Femur (tissue), 1 donor: ENCODE data around the gene CLCN1.
"Not testable (repeated sequence)": the region's sequence is repeated elsewhere in the genome, so short reads cannot be mapped to it uniquely, and the experiment has no call there.

Experiments
- DNase-seq: peaks from one replicate; pipeline ENCODE4 v3.0.0-alpha.2; 2017

Gene CLCN1

GRCh38 chr7:143388051-143388450, 72.1 kb downstream of the CLCN1 start:
- DNase-seq: no peak

DNA sequence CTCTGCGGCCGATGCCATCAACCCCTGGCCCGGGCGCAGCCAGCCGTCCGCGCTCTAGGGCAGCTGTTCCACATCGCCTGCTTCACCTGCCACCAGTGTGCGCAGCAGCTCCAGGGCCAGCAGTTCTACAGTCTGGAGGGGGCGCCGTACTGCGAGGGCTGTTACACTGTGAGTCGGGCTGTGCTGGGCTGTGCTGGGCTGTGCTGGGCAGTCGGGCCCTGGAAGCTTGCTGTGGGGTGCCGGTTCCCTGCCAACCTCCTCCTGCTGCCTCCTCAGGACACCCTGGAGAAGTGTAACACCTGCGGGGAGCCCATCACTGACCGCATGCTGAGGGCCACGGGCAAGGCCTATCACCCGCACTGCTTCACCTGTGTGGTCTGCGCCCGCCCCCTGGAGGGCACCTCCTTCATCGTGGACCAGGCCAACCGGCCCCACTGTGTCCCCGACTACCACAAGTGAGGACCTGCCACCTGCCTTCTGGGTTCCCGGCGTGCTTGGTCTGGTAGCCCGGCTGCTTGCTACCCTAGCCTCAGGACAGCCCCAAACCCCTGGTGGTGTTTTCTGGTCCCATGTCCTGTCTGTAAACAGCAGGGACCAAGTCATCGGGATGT, 72.7 kb downstream of the CLCN1 start:
- DNase-seq: no peak

DNA sequence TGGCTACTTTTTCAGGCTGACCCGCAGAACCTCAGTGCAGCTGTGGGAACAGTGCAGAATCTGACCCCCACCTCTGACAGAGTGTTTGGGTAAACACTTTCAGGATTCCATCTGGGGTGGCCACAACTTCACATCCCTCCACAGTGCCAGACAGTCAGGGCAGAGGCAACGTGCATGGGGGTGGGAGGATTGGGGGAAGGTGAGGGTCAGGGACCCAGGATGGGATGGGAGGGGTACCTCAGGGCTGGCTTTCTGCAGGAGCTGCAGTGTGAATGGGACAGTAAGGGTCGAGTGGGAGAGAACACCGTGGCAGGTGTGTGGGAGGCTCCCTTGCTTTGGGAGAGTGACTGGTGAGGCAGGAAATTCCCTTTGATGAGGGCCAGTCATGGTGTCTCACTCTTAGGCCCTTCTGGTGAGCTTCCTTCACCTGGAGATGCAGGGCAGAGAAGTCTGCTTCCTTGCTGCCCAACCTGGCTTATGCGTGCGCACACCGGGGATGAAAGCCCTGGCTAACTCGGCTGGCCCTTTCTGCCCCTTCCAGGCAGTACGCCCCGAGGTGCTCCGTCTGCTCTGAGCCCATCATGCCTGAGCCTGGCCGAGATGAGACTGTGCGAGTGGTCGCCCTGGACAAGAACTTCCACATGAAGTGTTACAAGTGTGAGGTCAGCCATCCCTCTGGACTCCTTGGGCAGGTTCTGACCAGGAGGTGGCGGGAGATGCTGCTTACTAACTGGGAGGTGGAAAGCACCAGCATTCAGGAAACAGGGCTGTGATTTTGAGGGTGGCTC, 73.6 kb downstream of the CLCN1 start:
- no peak for DNase-seq

DNA sequence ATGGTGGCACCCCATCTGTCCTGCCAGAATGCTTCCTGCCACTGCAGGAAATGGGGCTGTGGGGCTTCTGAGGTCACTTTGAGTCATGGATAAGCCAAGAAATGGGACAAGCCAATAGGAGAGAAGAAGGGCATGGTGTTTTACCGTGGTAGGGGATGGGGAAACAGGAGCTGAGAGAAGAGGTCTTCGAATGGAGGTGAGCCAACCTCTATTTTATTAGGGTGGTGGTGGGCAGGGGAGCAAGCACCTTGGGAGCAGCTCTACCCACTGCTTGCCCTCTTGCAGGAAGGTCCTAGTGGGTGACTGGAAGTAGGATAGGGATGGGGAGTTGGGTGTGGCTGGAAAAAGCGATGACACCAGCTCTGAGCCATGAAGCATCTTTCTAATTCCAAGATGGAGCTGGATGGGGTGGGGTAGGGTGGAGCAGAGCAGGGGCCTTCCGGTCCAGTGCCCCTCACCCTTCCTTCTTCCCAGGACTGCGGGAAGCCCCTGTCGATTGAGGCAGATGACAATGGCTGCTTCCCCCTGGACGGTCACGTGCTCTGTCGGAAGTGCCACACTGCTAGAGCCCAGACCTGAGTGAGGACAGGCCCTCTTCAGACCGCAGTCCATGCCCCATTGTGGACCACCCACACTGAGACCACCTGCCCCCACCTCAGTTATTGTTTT, 74.3 kb downstream of the CLCN1 start:
- no peak for DNase-seq

DNA sequence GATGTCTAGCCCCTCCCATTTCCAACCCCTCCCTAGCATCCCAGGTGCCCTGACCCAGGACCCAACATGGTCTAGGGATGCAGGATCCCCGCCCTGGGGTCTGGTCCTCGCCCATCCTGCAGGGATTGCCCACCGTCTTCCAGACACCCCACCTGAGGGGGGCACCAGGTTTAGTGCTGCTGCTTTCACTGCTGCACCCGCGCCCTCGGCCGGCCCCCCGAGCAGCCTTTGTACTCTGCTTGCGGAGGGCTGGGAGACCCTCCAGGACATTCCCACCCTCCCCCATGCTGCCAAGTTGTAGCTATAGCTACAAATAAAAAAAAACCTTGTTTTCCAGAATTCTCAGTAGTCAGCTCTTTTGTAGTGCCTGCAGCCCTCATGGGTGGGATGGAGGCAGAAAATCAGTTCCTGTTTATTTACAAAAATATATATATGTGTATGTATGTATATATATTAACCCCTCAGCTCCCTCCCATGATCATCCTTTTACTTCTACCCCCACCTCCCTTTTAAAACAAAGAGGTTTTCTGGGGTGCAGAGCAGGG, 74.9 kb downstream of the CLCN1 start:
- no peak for DNase-seq

DNA sequence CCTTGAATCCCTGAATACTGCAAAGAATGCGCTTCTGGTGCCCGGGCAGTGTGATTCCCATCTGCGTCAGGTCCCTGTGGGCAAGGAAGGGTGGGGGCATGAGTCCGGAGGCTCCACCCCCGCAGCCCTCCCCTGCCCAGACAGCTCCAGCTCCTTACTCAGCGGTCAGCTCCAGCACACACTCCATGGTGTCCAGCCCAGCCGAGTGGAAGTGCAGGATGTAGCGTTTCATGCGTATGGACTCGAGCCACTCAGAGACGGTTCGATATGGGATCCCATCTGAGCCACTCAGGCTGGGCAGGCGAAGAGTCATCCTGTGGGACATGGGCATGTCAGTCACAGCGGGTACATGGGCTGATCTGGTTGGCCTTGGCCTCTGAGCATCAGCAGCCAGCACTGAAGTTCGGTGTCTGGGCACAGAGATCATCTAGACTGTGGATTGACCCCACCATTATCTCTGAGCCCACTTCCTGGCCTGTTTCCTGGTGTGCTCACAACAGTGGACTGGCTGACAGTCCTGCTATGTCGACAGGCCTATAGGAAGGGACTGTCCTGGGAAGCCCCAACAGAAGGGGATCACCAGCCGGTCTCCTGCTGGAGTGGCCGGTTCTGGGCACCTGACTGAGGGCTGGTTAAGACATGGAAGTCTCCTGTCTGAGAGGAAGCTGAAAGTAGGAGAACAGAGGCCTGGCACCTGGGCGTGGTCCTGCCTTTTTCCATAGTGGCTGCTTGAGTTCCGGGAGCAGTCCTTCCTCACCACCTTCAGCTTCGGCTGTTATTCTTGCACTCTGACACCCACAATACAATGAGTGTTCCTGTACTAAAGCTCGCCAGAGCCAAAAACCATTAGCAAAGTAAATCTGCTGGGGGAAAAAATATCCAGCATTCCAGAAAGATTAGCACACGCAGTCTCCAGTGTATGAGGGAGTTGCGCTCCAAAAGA, 75.8 kb downstream of the CLCN1 start:
- peak; percentile 63 for DNase-seq

- DNase-seq: not testable (repeated sequence)
Measured at GRCh38 chr7:143392427-143392826, 76.5 kb downstream of the CLCN1 start.

- DNase-seq: no peak
Measured at GRCh38 chr7:143392875-143393266, 77.0 kb downstream of the CLCN1 start.

DNA sequence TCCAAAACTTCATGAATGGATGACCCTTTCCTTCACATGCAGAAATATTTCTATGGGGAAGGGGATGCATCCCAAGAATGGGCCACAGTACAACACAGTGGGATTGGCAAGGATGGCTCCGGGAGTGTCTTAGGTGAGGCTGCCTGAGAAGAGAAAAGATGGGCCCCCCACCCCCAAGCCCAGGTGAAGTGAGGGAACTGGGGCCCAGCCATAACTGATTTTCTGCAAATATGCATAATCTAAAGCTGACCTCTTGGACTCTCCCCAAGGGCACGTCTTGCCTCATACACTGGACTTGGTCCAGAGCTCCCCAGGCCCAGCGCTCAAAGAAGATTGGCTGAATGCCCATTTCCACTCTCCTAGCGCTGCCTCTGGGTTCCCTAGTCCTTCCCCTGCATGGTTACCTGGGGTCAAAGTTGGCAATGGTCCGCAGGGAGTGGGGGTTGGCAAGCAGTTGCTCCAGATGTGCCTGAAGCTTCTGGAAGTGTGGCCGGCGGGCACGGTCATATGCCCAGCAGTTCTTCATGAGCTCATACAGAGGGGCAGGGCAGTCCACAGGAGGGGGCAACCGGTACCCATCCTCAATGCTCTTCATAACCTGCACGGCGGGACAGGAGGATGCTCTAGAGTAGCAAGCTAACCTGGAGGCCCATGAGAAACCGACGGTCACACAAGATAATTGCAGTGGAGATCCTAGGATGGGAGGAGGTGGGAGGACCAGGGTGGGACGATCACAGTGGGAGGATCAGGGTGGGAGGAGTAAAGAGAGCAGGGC, 77.5 kb downstream of the CLCN1 start:
- no peak for DNase-seq

GRCh38 chr7:143394068-143394467, 78.2 kb downstream of the CLCN1 start:
- no peak for DNase-seq

DNA sequence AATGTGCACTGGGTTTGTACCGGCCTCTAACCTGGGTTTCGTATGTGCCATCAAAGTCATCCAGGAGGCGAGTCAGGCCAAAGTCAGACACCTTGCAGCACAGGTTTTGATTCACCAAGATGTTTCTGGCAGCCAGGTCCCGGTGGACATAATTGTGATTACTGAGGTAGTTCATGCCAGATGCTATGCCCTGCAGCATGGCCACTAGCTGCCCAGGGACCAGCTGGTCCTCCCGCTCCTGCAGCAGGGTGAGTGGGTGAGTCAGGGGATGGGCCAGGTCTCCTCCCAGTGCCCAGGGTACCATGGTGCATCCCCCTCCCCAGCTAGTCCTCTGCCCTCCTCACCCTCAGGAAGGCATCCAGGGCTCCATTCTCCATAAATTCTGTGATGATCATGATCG, 78.9 kb downstream of the CLCN1 start:
- no peak for DNase-seq

GRCh38 chr7:143395187-143396149, 79.6 kb downstream of the CLCN1 start:
- DNase-seq: no peak

- no peak for DNase-seq
Measured at GRCh38 chr7:143396182-143396581, 80.3 kb downstream of the CLCN1 start.

- no peak for DNase-seq
Measured at GRCh38 chr7:143396625-143397556, 81.0 kb downstream of the CLCN1 start.

GRCh38 chr7:143397710-143398530, 82.0 kb downstream of the CLCN1 start:
- DNase-seq: no peak

DNA sequence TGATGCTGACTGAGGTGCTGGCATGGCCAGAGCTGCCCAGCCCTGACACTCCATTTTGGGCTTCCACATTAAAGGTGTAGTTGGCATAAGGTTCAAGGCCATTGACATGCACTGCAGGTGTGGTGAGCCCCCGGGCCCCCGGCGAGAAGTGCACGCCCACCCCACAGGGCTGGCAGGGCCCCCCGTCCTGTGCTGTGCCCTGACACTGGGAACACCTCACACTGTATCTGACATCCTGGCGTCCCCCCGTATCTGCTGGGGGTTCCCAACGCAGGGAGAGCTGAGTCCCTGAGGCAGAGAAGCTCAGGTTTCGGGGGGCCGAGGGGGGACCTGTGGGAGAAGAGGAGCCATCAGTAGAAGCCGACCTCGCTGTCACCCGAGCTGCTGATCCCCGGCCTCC, 82.7 kb downstream of the CLCN1 start:
- no peak for DNase-seq

DNA sequence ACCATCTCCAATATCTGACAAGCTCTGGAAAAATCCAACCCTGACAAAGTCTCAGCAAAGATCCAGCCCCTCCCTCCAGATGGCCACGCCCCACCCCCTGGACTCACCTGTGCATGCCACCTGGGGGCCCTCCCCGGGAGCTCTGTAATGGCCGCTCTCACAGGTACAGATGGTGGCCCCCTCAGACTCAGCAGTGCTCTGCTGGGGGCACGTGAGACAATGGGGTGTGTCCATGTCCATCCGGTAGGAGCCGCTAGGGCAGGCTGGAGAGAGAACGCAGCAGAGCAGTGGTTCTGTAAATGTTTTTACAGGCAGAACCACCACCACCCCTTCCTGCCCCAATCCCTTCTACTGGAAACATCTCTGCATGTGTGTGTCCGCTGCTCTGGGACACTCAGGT, 83.2 kb downstream of the CLCN1 start:
- DNase-seq: no peak

GRCh38 chr7:143399642-143400041, 83.7 kb downstream of the CLCN1 start:
- DNase-seq: no peak

- DNase-seq: no peak
Measured at GRCh38 chr7:143401265-143401664, 85.4 kb downstream of the CLCN1 start.
